ENCODE measurements around the gene CR1L. TPM values are rescaled to one million over a fixed set of nuclear protein-coding genes. Genes with fewer than 3 reads are reported as not detected.
A peak's percentile ranks its signal among the peaks of the same experiment; 100 is the strongest.
"Not testable (repeated sequence)": the region's sequence is repeated elsewhere in the genome, so short reads cannot be mapped to it uniquely, and the experiment has no call there.

CR1L gene
- total RNA-seq, 1 donor from 2014 or later = not detected

GRCh38 chr1:207646171-207646570 lies 1.2 kb downstream of the CR1L start:
- DNase-seq (ENCODE audit: low read depth) = no peak

DNA sequence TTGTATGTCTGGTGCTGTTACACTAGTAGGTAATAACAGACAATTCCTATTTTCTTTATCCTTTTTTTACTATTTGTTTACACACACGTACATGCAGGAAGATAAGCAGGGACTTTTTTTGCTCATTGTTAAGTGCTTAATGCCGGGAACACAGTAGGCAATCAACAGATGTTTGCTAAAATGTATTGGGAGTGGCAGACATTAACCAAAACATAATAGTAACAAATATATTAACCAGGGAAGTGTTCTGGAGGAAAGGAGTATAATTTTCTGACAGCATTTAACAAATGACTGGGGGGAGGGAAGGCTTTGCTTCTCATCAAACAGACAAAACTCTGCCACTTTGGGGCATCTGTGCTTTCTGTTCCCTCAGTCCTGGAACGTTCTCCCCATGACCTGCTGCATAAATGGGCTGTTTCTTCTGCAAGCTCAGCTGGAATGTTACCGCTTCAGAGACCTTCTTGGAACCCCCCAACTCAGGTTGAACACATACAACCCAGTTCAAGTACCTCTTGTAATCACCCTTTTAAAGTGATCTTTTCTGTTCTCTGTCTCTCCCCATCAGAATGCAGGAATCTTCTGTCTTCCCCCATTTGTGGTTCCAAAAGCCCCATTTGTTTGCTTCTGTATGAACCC lies 2.1 kb downstream of the CR1L start:
- DNase-seq (ENCODE audit: low read depth) = no peak

GRCh38 chr1:207647671-207648333 lies 2.9 kb downstream of the CR1L start:
- DNase-seq (ENCODE audit: low read depth) = no peak

- no peak for DNase-seq (ENCODE audit: low read depth)
These were observed 3.6 kb downstream of the CR1L start for GRCh38 chr1:207648334-207649209.

- no peak for DNase-seq (ENCODE audit: low read depth)
These were observed 4.3 kb downstream of the CR1L start for GRCh38 chr1:207649210-207649753.

DNA sequence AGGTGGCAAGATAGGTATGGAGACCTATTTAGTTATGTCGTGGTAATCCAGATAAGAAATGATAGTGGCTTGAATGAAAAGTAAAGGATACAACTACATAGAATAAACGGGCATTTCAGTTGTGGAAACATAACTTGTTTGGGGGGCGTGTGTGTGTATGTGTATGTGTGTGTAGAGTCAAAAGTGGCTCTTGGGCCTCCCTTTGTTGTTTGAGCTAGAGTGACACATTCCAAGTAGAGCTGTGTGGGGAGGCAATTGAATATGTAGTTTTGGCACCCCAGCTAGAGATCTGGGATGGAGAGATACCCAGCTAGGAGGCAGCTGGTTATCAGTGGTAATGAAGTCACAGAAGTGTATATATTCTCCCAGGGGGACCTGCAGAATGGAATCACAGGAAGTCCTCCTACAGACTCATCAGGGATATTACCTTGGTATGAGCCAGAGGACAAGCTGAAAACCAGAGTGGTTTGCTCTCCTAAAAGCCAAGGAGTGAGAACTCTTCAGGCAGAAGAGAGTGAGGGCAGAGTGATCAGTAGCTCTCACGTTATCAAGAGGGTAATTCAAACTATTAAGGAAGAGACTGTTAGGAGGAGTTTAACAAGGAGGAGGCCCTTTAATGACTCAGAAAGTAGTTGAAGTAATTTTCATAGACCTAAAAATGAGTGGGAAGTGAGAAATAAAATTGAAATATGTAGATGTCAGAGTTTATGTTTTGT lies 5.1 kb downstream of the CR1L start:
- no peak for DNase-seq (ENCODE audit: low read depth)

DNA sequence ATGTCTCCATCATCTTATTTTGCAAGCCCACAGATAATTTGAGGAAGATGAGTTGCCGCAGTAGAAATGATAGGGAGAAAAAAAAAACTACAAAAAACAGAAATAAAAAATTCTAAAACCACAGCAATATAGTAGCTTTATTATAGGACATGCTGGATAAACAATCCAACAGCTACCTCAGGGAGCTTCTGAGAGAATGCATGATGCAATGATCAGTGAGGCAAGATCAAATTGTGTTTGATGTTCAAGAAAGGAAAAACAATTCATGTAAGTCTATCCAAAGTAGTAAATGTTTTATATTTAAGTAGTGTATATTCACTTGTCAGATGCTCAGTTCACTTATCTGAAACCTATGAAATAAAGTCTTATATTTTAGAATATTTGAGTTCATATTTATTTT lies 6.7 kb downstream of the CR1L start:
- no peak for DNase-seq (ENCODE audit: low read depth)

- DNase-seq (ENCODE audit: low read depth) = no peak
These were observed 9.4 kb downstream of the CR1L start for GRCh38 chr1:207654320-207654719.

DNA sequence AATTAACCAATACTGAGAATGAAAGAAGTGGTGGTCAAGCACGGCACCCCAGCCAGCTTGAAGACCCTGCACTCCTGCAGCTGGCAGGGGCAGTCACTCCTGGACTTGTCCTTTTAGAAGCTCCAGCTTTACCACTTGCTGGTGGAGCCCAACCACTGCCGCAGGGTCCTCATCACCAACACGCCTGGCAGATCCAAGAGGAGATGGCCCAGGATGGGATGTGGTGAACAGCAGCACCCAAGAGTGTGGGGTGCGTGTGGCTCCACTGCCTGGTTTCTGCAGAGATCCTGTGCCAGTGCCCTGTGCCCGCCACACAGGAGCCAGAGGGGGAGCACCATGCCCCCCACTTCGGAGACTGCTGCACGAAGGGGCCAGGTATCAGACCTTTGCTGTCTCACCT lies 13.5 kb downstream of the CR1L start:
- no peak for DNase-seq (ENCODE audit: low read depth)

DNA sequence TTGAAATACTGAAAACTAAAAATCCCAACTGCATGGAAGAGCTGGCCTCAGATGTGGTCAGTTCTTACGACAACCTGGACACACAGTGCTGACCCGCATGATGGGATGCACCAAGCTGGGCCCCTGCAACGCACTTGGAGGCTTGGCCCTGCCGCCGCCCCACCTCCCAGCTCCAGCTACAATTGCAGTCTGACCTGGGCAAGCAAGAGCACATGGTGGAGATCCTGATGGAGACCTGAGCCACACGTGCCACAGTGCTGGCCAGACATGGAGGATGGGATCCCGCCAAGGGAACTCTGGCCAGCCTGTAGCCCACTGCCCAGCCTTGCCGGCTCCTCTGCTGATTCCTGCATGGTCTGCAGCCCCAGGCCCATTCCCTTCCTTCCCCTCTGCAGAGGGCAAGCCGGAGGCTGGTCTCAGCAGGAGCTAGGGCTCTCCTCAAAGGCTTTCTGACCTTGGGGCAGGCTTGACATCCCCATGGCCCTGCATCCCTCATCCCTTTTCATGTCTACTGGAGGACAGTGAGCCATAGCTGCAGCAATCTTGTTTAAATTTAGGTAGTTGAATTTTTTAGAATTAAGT lies 14.1 kb downstream of the CR1L start:
- DNase-seq (ENCODE audit: low read depth) = no peak

- no peak for DNase-seq (ENCODE audit: low read depth)
These were observed 14.7 kb downstream of the CR1L start for GRCh38 chr1:207659545-207660153.

DNA sequence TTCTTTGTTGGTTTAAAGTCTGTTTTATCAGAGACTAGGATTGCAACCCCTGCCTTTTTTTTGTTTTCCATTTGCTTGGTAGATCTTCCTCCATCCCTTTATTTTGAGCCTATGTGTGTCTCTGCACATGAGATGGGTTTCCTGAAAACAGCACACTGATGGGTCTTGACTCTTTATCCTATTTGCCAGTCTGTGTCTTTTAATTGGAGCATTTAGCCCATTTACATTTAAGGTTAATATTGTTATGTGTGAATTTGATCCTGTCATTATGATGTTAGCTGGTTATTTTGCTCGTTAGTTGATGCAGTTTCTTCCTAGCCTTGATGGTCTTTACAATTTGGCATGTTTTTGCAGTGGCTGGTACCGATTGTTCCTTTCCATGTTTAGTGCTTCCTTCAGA lies 16.5 kb downstream of the CR1L start:
- DNase-seq (ENCODE audit: low read depth) = not testable (repeated sequence)

GRCh38 chr1:207666342-207666741 lies 21.4 kb downstream of the CR1L start:
- no peak for DNase-seq (ENCODE audit: low read depth)

- no peak for DNase-seq (ENCODE audit: low read depth)
These were observed 24.6 kb downstream of the CR1L start for GRCh38 chr1:207669528-207670009.

GRCh38 chr1:207670192-207670591 lies 25.3 kb downstream of the CR1L start:
- DNase-seq (ENCODE audit: low read depth) = no peak

- DNase-seq (ENCODE audit: low read depth) = no peak
These were observed 26.1 kb downstream of the CR1L start for GRCh38 chr1:207670997-207671396.

- peak; percentile 12 for DNase-seq (ENCODE audit: low read depth)
These were observed 27.7 kb downstream of the CR1L start for GRCh38 chr1:207672522-207673130.

DNA sequence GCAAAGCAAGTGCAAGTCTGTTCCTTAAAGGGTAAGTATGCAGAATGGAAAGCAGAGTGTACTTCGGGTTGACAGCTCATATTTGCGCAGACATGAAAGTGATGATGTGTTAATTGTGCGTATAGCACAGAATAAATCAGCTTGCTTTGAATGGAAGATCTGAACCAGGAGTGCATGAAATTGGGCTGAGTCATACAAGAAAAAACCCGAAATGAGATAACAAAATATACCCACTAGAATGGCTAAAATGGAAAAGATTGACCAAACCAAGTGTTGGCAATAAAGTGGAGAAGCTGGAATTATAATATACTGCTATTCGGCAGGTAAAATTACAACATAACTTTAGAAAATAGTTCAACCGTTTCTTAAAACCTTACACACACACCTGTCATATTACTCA lies 28.5 kb downstream of the CR1L start:
- DNase-seq (ENCODE audit: low read depth) = no peak

DNA sequence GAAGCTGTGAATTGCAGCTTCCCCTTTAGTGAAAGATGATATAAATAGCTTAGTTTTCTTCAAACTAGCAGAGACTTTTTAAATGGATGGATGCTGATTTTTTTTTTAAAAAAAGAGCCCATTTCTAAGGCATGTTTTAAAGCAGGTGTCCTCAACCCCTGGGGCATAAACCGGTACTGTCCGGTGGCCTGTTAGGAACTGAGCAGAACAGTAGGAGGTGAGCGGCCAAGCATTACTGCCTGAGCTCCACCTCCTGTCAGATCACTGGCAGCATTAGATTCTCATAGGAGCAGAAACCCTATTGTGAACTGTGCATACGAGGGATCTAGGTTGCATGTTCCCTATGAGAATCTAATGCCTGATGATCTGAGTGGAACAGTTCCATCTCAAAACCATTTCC lies 31.2 kb downstream of the CR1L start:
- no peak for DNase-seq (ENCODE audit: low read depth)
